Measurements from ENCODE around the gene PECR.

PECR gene

DNA sequence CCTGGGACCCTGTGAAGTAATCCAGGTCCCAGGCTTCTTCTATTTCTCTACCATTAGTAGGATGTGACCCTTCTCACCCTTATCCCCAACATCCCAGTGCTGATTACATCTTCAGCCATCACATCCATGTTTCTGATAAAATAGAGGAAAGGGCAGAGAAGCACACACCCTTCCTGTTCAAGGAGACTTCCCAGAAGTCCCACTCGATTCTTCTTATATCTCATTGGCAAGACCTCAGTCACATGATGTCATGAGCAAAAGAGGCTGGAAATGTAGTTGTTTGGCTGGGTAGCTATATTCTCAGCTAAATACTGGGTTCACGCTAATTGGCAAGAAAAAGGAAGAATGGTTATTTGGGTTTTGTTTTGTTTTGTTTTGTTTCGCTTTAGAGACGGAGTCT lies 19.5 kb upstream of the PECR start:
- Histone ChIP-seq H3K9ac (no peak overlapping the region), H3K4me1 (no peaks in the 10 kb centered on the region), H3K27me3 (ENCODE audit: control insufficient read depth, insufficient read depth, low read length) (no peaks in the 10 kb centered on the region), H3K4me2 (ENCODE audit: low read length) (no peak overlapping the region), H3K4me3 (ENCODE audit: low read depth, low read length) (no peak overlapping the region), H3K27ac (no peak overlapping the region), H3K36me3 (ENCODE audit: control insufficient read depth, insufficient read depth, low read length) (no peaks in the 10 kb centered on the region), H3K9me3 (ENCODE audit: control insufficient read depth, low read length) (no peaks in the 10 kb centered on the region), H3K79me2 (no peaks in the 10 kb centered on the region), H2AFZ (no peak overlapping the region)
- TF ChIP-seq, protein P1, sequence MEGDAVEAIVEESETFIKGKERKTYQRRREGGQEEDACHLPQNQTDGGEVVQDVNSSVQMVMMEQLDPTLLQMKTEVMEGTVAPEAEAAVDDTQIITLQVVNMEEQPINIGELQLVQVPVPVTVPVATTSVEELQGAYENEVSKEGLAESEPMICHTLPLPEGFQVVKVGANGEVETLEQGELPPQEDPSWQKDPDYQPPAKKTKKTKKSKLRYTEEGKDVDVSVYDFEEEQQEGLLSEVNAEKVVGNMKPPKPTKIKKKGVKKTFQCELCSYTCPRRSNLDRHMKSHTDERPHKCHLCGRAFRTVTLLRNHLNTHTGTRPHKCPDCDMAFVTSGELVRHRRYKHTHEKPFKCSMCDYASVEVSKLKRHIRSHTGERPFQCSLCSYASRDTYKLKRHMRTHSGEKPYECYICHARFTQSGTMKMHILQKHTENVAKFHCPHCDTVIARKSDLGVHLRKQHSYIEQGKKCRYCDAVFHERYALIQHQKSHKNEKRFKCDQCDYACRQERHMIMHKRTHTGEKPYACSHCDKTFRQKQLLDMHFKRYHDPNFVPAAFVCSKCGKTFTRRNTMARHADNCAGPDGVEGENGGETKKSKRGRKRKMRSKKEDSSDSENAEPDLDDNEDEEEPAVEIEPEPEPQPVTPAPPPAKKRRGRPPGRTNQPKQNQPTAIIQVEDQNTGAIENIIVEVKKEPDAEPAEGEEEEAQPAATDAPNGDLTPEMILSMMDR (IDR thresholded peaks at IDR 0.05): no peak

- TF ChIP-seq, protein P1 (IDR thresholded peaks at IDR 0.05): no peak
- H3K36me3 ChIP-seq (ENCODE audit: control insufficient read depth, insufficient read depth, low read length): no peaks in the 10 kb centered on the region
- no peaks in the 10 kb centered on the region for H3K27me3 ChIP-seq (ENCODE audit: control insufficient read depth, insufficient read depth, low read length)
- no peaks in the 10 kb centered on the region for H3K4me1 ChIP-seq
- no peak overlapping the region for H3K9ac ChIP-seq
- no peak overlapping the region for H2AFZ ChIP-seq
- H3K4me3 ChIP-seq (ENCODE audit: low read depth, low read length): no peak overlapping the region
- no peaks in the 10 kb centered on the region for H3K79me2 ChIP-seq
- no peak overlapping the region for H3K4me2 ChIP-seq (ENCODE audit: low read length)
- H3K9me3 ChIP-seq (ENCODE audit: control insufficient read depth, low read length): no peaks in the 10 kb centered on the region
- H3K27ac ChIP-seq: no peak overlapping the region
These were observed 17.1 kb upstream of the PECR start for GRCh38 chr2:216098421-216099334.

DNA sequence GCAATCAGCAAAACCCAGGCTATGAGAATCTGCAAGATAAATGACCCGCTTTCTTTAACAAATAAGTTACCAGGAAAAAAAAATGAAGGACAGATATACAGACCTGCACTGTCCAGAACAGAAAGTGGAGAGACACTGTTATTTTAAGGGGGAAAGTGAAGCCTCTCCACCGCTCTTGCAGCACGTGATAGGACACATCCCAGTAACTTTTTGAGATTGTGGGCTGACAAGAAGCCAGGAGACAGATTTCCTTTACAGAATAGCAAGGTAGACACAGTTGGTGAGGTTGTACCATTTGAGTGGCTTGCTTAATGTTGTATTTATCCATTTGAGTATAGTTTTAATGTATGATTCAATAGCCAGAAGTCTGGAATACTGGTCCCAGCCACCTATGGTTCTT lies 13.1 kb upstream of the PECR start:
- TF ChIP-seq, protein P1 (IDR thresholded peaks at IDR 0.05): no peak
- no peak overlapping the region for H3K27ac ChIP-seq
- no peaks in the 10 kb centered on the region for H3K27me3 ChIP-seq (ENCODE audit: control insufficient read depth, insufficient read depth, low read length)
- no peaks in the 10 kb centered on the region for H3K9me3 ChIP-seq (ENCODE audit: control insufficient read depth, low read length)
- no peak overlapping the region for H2AFZ ChIP-seq
- H3K36me3 ChIP-seq (ENCODE audit: control insufficient read depth, insufficient read depth, low read length): no peaks in the 10 kb centered on the region
- H3K4me1 ChIP-seq: no peaks in the 10 kb centered on the region
- no peak overlapping the region for H3K4me3 ChIP-seq (ENCODE audit: low read depth, low read length)
- H3K4me2 ChIP-seq (ENCODE audit: low read length): no peak overlapping the region
- no peaks in the 10 kb centered on the region for H3K79me2 ChIP-seq
- H3K9ac ChIP-seq: no peak overlapping the region

GRCh38 chr2:216092646-216093045 lies 11.0 kb upstream of the PECR start:
- TF ChIP-seq, protein P1 (IDR thresholded peaks at IDR 0.05): no peak
- no peak overlapping the region for H2AFZ ChIP-seq
- no peak overlapping the region for H3K27ac ChIP-seq

GRCh38 chr2:216090369-216090786 lies 8.8 kb upstream of the PECR start:
- Histone ChIP-seq H3K4me2 (ENCODE audit: low read length) (no peak overlapping the region), H3K9ac (no peak overlapping the region), H3K36me3 (ENCODE audit: control insufficient read depth, insufficient read depth, low read length) (no peaks in the 10 kb centered on the region), H3K4me1 (no peaks in the 10 kb centered on the region), H3K9me3 (ENCODE audit: control insufficient read depth, low read length) (no peaks in the 10 kb centered on the region), H3K79me2 (no peaks in the 10 kb centered on the region), H3K4me3 (ENCODE audit: low read depth, low read length) (no peak overlapping the region), H3K27ac (no peak overlapping the region), H3K27me3 (ENCODE audit: control insufficient read depth, insufficient read depth, low read length) (no peaks in the 10 kb centered on the region), H2AFZ (no peak overlapping the region)
- TF ChIP-seq, protein P1 (IDR thresholded peaks at IDR 0.05): no peak

More at GRCh38 chr2:216092646-216093045, 11.0 kb upstream of the PECR start:
- Histone ChIP-seq H3K4me2 (ENCODE audit: low read length) (no peak overlapping the region), H3K4me1 (no peaks in the 10 kb centered on the region), H3K4me3 (ENCODE audit: low read depth, low read length) (no peak overlapping the region), H3K27me3 (ENCODE audit: control insufficient read depth, insufficient read depth, low read length) (no peaks in the 10 kb centered on the region), H3K9me3 (ENCODE audit: control insufficient read depth, low read length) (no peaks in the 10 kb centered on the region), H3K9ac (no peak overlapping the region), H3K79me2 (no peaks in the 10 kb centered on the region), H3K36me3 (ENCODE audit: control insufficient read depth, insufficient read depth, low read length) (no peaks in the 10 kb centered on the region)
